MCF 10A (cell line): ENCODE data around the gene CAMK1D. TPM values are rescaled to one million over a fixed set of nuclear protein-coding genes. Genes with fewer than 3 reads are reported as not detected.
"Not testable (repeated sequence)": the region's sequence is repeated elsewhere in the genome, so short reads cannot be mapped to it uniquely, and the experiment has no call there.

Source experiments
- BruUV-seq: library from RNA; stranded (reverse); fragments of 400-500 nt; replicated peaks from 2 replicates; lab custom pipeline; 2021; lab: Mats Ljungman, UMichigan
- CTCF ChIA-PET: fragments of 300-600 bp; sonication (Branson Sonifier 250); formaldehyde crosslinking; extraction: SDS; loops from one replicate; lab custom pipeline; 2021; ENCODE audit warnings: antibody characterized with exemption, inconsistent platforms; lab: Yijun Ruan, JAX
- POLR2A ChIA-PET: fragments of 300-600, 350-650 bp; sonication (Branson Sonifier 250); formaldehyde crosslinking; extraction: SDS; loops from one replicate; lab custom pipeline; 2020; ENCODE audit warnings: antibody characterized with exemption, inconsistent platforms; lab: Yijun Ruan, JAX
- DNase-seq: peaks from one replicate; pipeline ENCODE4 v3.0.0-alpha.2; 2018; ENCODE audit not compliant: unreplicated experiment
- H3K27ac Mint-ChIP-seq: one replicate; pipeline ENCODE4 v1.8.0; 2022; ENCODE audit warnings: mild to moderate bottlenecking, low read depth, mixed read lengths; ENCODE audit not compliant: unreplicated experiment
- H3K27me3 Mint-ChIP-seq: one replicate; pipeline ENCODE4 v1.8.0; 2022; ENCODE audit warnings: mixed read lengths; ENCODE audit not compliant: insufficient read depth, unreplicated experiment
- H3K36me3 Mint-ChIP-seq: one replicate; pipeline ENCODE4 v1.8.0; 2022; ENCODE audit warnings: mild to moderate bottlenecking, moderate library complexity, mixed read lengths; ENCODE audit not compliant: insufficient read depth, unreplicated experiment
- H3K4me1 Mint-ChIP-seq: one replicate; pipeline ENCODE4 v1.8.0; 2022; ENCODE audit warnings: mixed read lengths; ENCODE audit not compliant: insufficient read depth, unreplicated experiment
- H3K4me3 Mint-ChIP-seq: one replicate; pipeline ENCODE4 v1.8.0; 2022; ENCODE audit warnings: mild to moderate bottlenecking, moderate library complexity, mixed read lengths; ENCODE audit not compliant: unreplicated experiment
- H3K9me3 Mint-ChIP-seq: one replicate; pipeline ENCODE4 v1.8.0; 2022; ENCODE audit warnings: mixed read lengths; ENCODE audit not compliant: unreplicated experiment
- CTCF ChIP-seq: fragments of 200-600 bp; IDR thresholded peaks from one replicate; pipeline ENCODE4 v1.8.0; 2022; ENCODE audit warnings: antibody characterized with exemption, mild to moderate bottlenecking; ENCODE audit not compliant: unreplicated experiment
- intact Hi-C: fragments of 100-400 bp; cut with micrococcal nuclease; formaldehyde crosslinking; loops from 2 replicates; pipeline ENCODE4 v1.14.1; 2022
- total RNA-seq: library from RNA; stranded (reverse); gene quantifications from 2 replicates; pipeline ENCODE4 v1.2.3, GENCODE V29; 2022

The CAMK1D gene
- total RNA-seq, 1 experiment from 2014 or later: 1.7 TPM

GRCh38 chr10:12735843-12736462, 386.6 kb downstream of the CAMK1D start:
- no peak for DNase-seq
- ChIA-PET CTCF (interaction anchor here (0.6 to 0.7 kb wide), 2 partner anchors 166 to 338 kb away, joined by 3 to 4 read pairs; no protein-coding TSS in a partner anchor), POLR2A (no interaction called here)
- no TSS peak for BruUV-seq
- Mint-ChIP-seq H3K27me3 (peaks cover 11% of the 10 kb centered on the region), H3K27ac (no peak overlapping the region), H3K36me3 (no peaks in the 10 kb centered on the region), H3K4me1 (no peaks in the 10 kb centered on the region), H3K9me3 (no peaks in the 10 kb centered on the region), H3K4me3 (no peak overlapping the region)
- intact Hi-C loops: no loop called here
- no peak for TF ChIP-seq CTCF

GRCh38 chr10:12740813-12741212, 391.5 kb downstream of the CAMK1D start:
- Mint-ChIP-seq H3K27me3 (peaks cover 11% of the 10 kb centered on the region), H3K9me3 (no peaks in the 10 kb centered on the region), H3K4me3 (no peak overlapping the region), H3K36me3 (no peaks in the 10 kb centered on the region), H3K27ac (no peak overlapping the region), H3K4me1 (no peaks in the 10 kb centered on the region)
- POLR2A ChIA-PET: no interaction called here
- TF ChIP-seq CTCF: no peak
- intact Hi-C loops: no loop called here
- no peak for DNase-seq
- CTCF ChIA-PET: interaction anchor here (1.0 kb wide), 1 partner anchor 12 kb away, joined by 3 read pairs; no protein-coding TSS in a partner anchor
- no TSS peak for BruUV-seq

- BruUV-seq: no TSS peak
- H3K4me1 Mint-ChIP-seq: no peaks in the 10 kb centered on the region
- H3K9me3 Mint-ChIP-seq: no peaks in the 10 kb centered on the region
- TF ChIP-seq CTCF: no peak
- no peaks in the 10 kb centered on the region for H3K36me3 Mint-ChIP-seq
- H3K27ac Mint-ChIP-seq: no peak overlapping the region
- H3K4me3 Mint-ChIP-seq: no peak overlapping the region
- intact Hi-C loops: no loop called here
- POLR2A ChIA-PET: no interaction called here
- no peak for DNase-seq
- CTCF ChIA-PET: interaction anchor here (0.6 to 1.0 kb wide), 2 partner anchors 226 to 314 kb away, joined by 3 read pairs; no protein-coding TSS in a partner anchor
- peaks cover 11% of the 10 kb centered on the region for H3K27me3 Mint-ChIP-seq
Observed at GRCh38 chr10:12741360-12741804, 392.0 kb downstream of the CAMK1D start.

- H3K9me3 Mint-ChIP-seq: no peaks in the 10 kb centered on the region
- no peak overlapping the region for H3K4me3 Mint-ChIP-seq
- BruUV-seq: no TSS peak
- ChIA-PET CTCF (interaction anchor here (0.6 to 1.0 kb wide), 3 partner anchors 17 to 528 kb away, joined by 3 read pairs; no protein-coding TSS in a partner anchor), POLR2A (no interaction called here)
- no peak overlapping the region for H3K27ac Mint-ChIP-seq
- H3K27me3 Mint-ChIP-seq: no peaks in the 10 kb centered on the region
- TF ChIP-seq CTCF: no peak
- DNase-seq: no peak
- H3K4me1 Mint-ChIP-seq: no peaks in the 10 kb centered on the region
- intact Hi-C loops: no loop called here
- no peaks in the 10 kb centered on the region for H3K36me3 Mint-ChIP-seq
Observed at GRCh38 chr10:12742771-12743170, 393.4 kb downstream of the CAMK1D start.

- H3K9me3 Mint-ChIP-seq, H3K4me3 Mint-ChIP-seq, H3K4me1 Mint-ChIP-seq, H3K27ac Mint-ChIP-seq, intact Hi-C loops, H3K36me3 Mint-ChIP-seq, BruUV-seq, POLR2A ChIA-PET, DNase-seq, H3K27me3 Mint-ChIP-seq: not testable (repeated sequence)
- CTCF ChIA-PET: interaction anchor here (0.6 kb wide), 2 partner anchors 16 to 528 kb away, joined by 3 read pairs; no protein-coding TSS in a partner anchor
Observed at GRCh38 chr10:12743466-12743865, 394.1 kb downstream of the CAMK1D start.
